Left lung (tissue), 10 donors: ENCODE data around the gene PROS1. TPM values are rescaled to one million over a fixed set of nuclear protein-coding genes. Genes with fewer than 3 reads are reported as not detected.
A peak's percentile ranks its signal among the peaks of the same experiment; 100 is the strongest.
"Not testable (repeated sequence)": the region's sequence is repeated elsewhere in the genome, so short reads cannot be mapped to it uniquely, and the experiment has no call there.

ENCODE experiments used
- ATAC-seq: fragments of 200-7000 bp; cut with Tn5 transposase; one replicate; pipeline ENCODE4 v1.9.1; 2020; ENCODE audit warnings: moderate library complexity
- DNase-seq, 4 donors: peaks; one replicate each; pipeline ENCODE4 v3.0.0-alpha.2; 2013 to 2020
- H3K27ac ChIP-seq, 2 donors: fragments of 200-600 bp; sonication (generic) in 1 of 2; one replicate each; pipeline versions ENCODE4 v1.5.0 to v1.8.0; 2020 to 2021
- H3K27me3 ChIP-seq, 2 donors: fragments of 200-600 bp; sonication (generic) in 1 of 2; one replicate each; pipeline versions ENCODE4 v1.5.0 to v1.8.0; 2020 to 2021
- H3K36me3 ChIP-seq, 2 donors: fragments of 200-600 bp; sonication (generic) in 1 of 2; one replicate each; pipeline versions ENCODE4 v1.5.0 to v1.8.0; 2020 to 2021
- H3K4me1 ChIP-seq, 2 donors: fragments of 200-600 bp; one replicate each; pipeline ENCODE4 v1.8.0; 2021
- H3K4me3 ChIP-seq, 2 donors: fragments of 200-600 bp; sonication (generic) in 1 of 2; one replicate each; pipeline versions ENCODE4 v1.5.0 to v1.8.0; 2020 to 2021; ENCODE audit warnings: mild to moderate bottlenecking in 1 of 2
- H3K9me3 ChIP-seq, 2 donors: fragments of 200-600 bp; sonication (generic) in 1 of 2; one replicate each; pipeline versions ENCODE4 v1.5.0 to v1.8.0; 2020 to 2021
- CTCF ChIP-seq, 2 donors: fragments of 200-600 bp; sonication (generic) in 1 of 2; IDR thresholded peaks; one replicate each; pipeline versions ENCODE4 v1.5.0 to v1.8.0; 2021; ENCODE audit warnings: antibody characterized with exemption in 2 of 2
- intact Hi-C, 2 donors: fragments of 100-400 bp; cut with DNase I; formaldehyde crosslinking; loops; one replicate each; pipeline versions ENCODE4 v1.11.2 to v1.14.2; 2022
- polyA plus RNA-seq, 6 donors: library from polyadenylated mRNA; unstranded; fragments of 120-200 nt; gene quantifications; one replicate each; pipeline ENCODE4 v1.2.1, GENCODE V29; 2013; ENCODE audit not compliant: insufficient read length in 6 of 6
- total RNA-seq, 2 donors: library from RNA; stranded (reverse); fragmentation: NEBNext Ultra II Directional; extraction: Animal tissue kit (Norgen Biotek cat#: 25700); gene quantifications; one replicate each; pipeline ENCODE4 v1.2.1, GENCODE V29; 2021
- donor health status: DM: no; HTN: yes; CAD: no.
- donor health status: DM: no; HTN: no; CAD: no.

PROS1 gene
- total and polyA plus RNA-seq, 8 donors, result 22.7 to 119 (median 27.9) TPM

DNA sequence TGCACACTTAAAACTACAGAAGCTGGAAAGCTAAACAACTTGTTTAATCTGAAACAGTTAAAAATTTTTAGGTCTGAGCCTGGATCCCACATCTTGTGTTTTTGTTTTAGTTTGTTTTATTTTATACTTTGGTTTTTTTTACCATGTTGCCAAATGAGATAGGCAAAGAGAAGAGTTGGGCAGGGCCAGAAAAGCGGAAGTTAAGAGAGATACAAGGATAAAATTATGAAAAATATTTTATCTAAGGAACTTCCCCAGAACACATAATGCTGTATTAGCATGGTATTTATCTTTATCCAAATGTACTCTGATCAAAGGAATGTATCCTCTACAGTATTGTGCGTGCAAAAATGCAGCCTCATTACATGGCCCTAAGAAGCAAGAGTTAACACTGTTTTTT lies 50.7 kb downstream of the PROS1 start:
- no peaks in the 10 kb centered on the region for H3K9me3 ChIP-seq
- H3K4me1 ChIP-seq, result no peaks in the 10 kb centered on the region
- H3K4me3 ChIP-seq, result no peak overlapping the region
- H3K27ac ChIP-seq, result no peak overlapping the region
- DNase-seq (no peak), ATAC-seq (no peak)
- H3K27me3 ChIP-seq, result no peaks in the 10 kb centered on the region
- no peak for TF ChIP-seq CTCF (IDR thresholded peaks at IDR 0.05)
- H3K36me3 ChIP-seq, result peaks cover 0 to 3% of the 10 kb centered on the region in 2 donors
- intact Hi-C loops, result no loop called here

DNA sequence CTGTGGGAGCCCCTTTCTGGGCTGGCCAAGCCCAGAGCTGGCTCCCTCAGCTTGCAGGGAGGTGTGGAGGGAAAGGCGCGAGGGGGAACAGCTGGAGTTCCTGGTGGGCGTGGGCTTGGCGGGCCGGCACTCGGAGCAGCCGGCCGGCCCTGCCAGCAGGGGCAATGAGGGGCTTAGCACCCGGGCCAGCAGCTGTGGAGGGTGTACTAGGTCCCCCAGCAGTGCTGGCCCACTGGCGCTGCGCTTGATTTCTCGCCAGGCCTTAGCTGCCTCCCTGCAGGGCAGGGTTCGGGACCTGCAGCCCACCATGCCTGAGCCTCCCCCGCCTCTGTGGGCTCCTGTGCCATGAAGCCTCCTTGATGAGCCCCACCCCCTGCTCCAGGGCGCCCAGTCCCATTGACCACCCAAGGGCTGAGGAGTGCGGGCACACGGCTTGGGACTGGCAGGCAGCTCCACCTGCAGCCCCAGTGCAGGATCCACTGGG lies 56.1 kb downstream of the PROS1 start:
- H3K4me1 ChIP-seq, H3K27ac ChIP-seq, H3K9me3 ChIP-seq, intact Hi-C loops, H3K4me3 ChIP-seq, ATAC-seq, H3K27me3 ChIP-seq, H3K36me3 ChIP-seq: not testable (repeated sequence)
- DNase-seq, result peak in 1 of 4 donors; percentile 61

GRCh38 chr3:93913623-93914022 lies 60.1 kb downstream of the PROS1 start:
- H3K27ac ChIP-seq, H3K4me3 ChIP-seq, ATAC-seq, H3K4me1 ChIP-seq, intact Hi-C loops, H3K36me3 ChIP-seq, DNase-seq, H3K27me3 ChIP-seq: not testable (repeated sequence)
- H3K9me3 ChIP-seq, result peaks cover 0 to 14% of the 10 kb centered on the region in 2 donors

- Histone ChIP-seq H3K9me3 (peaks cover 0 to 14% of the 10 kb centered on the region in 2 donors), H3K27ac (no peak overlapping the region), H3K4me1 (no peaks in the 10 kb centered on the region), H3K4me3 (no peak overlapping the region), H3K36me3 (no peaks in the 10 kb centered on the region), H3K27me3 (no peaks in the 10 kb centered on the region)
- intact Hi-C loops, result no loop called here
- DNase-seq, result peak in 2 of 4 donors; percentile 33 to 46
- TF ChIP-seq CTCF (IDR thresholded peaks at IDR 0.05), result no peak
- ATAC-seq, result no peak
Measured at GRCh38 chr3:93911206-93911605, 62.5 kb downstream of the PROS1 start.

DNA sequence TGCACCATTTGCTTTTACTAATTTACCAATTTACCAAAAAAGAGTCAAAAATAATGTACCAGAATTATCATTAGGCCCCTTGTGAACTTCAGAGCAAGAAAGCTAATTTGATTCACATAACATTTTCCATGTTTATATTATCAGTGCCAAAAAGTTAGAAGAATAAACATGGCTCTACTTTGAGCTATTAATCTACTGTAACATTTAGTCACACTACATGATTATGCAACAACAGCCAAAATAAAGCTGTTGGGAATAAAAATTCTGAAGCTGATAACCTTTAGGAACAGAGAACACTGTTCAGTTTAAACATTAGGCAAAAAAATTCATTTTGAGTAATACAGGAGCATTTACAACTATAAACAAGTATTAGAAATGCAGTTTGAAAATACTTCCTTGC lies 63.6 kb downstream of the PROS1 start:
- Histone ChIP-seq H3K9me3 (peaks cover 0 to 14% of the 10 kb centered on the region in 2 donors), H3K36me3 (no peaks in the 10 kb centered on the region), H3K27ac (no peak overlapping the region), H3K27me3 (no peaks in the 10 kb centered on the region), H3K4me1 (no peaks in the 10 kb centered on the region), H3K4me3 (no peak overlapping the region)
- intact Hi-C loops, result no loop called here
- DNase-seq (peak in 2 of 4 donors; percentile 43 to 48), ATAC-seq (no peak)
- no peak for TF ChIP-seq CTCF (IDR thresholded peaks at IDR 0.05)

DNA sequence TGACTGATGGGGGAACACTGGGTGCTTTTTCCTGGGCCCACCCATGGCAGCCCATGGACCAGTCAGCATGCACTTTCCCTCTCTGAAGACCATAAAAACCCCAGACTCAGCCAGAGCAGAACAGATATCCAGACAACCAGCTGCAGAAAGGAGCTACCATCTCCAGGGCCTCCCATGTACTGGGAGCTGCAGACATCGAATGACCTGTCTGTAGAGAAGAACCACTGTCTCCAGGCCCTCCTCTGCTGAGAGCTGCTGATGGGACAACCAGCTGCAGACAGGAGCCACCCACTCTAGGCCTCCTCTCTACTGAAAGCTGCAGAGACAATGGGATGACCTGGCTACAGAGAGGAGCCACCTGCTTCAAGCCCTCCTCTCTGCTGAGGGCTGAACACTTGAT lies 66.6 kb downstream of the PROS1 start:
- Histone ChIP-seq H3K4me3 (no peak overlapping the region), H3K27me3 (no peaks in the 10 kb centered on the region), H3K9me3 (peaks cover 0 to 10% of the 10 kb centered on the region in 2 donors), H3K4me1 (no peaks in the 10 kb centered on the region), H3K27ac (no peak overlapping the region), H3K36me3 (peaks cover 0 to 4% of the 10 kb centered on the region in 2 donors)
- ATAC-seq, result no peak
- no peak for TF ChIP-seq CTCF (IDR thresholded peaks at IDR 0.05)
- DNase-seq, result no peak
- intact Hi-C loops, result no loop called here
